Inferior parietal cortex (tissue), 1 donor: Measurements from ENCODE around the gene SLC6A7.

ENCODE experiments used
- DNase-seq: peaks from one replicate; pipeline ENCODE4 v3.0.0-alpha.2; 2016; ENCODE audit errors: extremely low spot score

The SLC6A7 gene

GRCh38 chr5:150189728-150190502 lies at the start of gene SLC6A7:
Gene SLC6A7, plus strand, starts transcription at chr5:150190062. Its CDS starts 266 bp downstream, at chr5:150190328.
- DNase-seq, result no peak

GRCh38 chr5:150140830-150141229 lies 49.0 kb upstream of the SLC6A7 start:
- DNase-seq, result no peak

GRCh38 chr5:150141544-150142184 lies 48.2 kb upstream of the SLC6A7 start:
- no peak for DNase-seq

GRCh38 chr5:150142185-150142958 lies 47.5 kb upstream of the SLC6A7 start:
- no peak for DNase-seq

GRCh38 chr5:150142959-150143349 lies 46.9 kb upstream of the SLC6A7 start:
- no peak for DNase-seq

- no peak for DNase-seq
Measured at GRCh38 chr5:150143350-150144245, 46.3 kb upstream of the SLC6A7 start.

- no peak for DNase-seq
Measured at GRCh38 chr5:150144246-150144801, 45.5 kb upstream of the SLC6A7 start.

- no peak for DNase-seq
Measured at GRCh38 chr5:150144879-150145278, 45.0 kb upstream of the SLC6A7 start.

- DNase-seq, result no peak
Measured at GRCh38 chr5:150146235-150146634, 43.6 kb upstream of the SLC6A7 start.

GRCh38 chr5:150146862-150147601 lies 42.8 kb upstream of the SLC6A7 start:
- DNase-seq, result no peak

- DNase-seq, result no peak
Measured at GRCh38 chr5:150147670-150148069, 42.2 kb upstream of the SLC6A7 start.

- no peak for DNase-seq
Measured at GRCh38 chr5:150148117-150148927, 41.5 kb upstream of the SLC6A7 start.

- DNase-seq, result no peak
Measured at GRCh38 chr5:150149618-150150017, 40.2 kb upstream of the SLC6A7 start.

GRCh38 chr5:150152636-150153462 lies 37.0 kb upstream of the SLC6A7 start:
- DNase-seq, result no peak

GRCh38 chr5:150153483-150153882 lies 36.4 kb upstream of the SLC6A7 start:
- DNase-seq, result no peak

GRCh38 chr5:150153957-150154617 lies 35.8 kb upstream of the SLC6A7 start:
- DNase-seq, result no peak

- no peak for DNase-seq
Measured at GRCh38 chr5:150154618-150155128, 35.2 kb upstream of the SLC6A7 start.
